A673 (cell line): ENCODE results near the gene TSGA10.
"Not testable (repeated sequence)": the region's sequence is repeated elsewhere in the genome, so short reads cannot be mapped to it uniquely, and the experiment has no call there.

Source experiments
- EZH2 ChIP-seq: fragments of 200-600 bp; sonication (generic); IDR thresholded peaks from 2 replicates; pipeline ENCODE4 v1.6.1; 2017; ENCODE audit warnings: borderline replicate concordance, low read depth, mild to moderate bottlenecking, mixed read lengths, antibody characterized with exemption, low read length; ENCODE audit not compliant: poor library complexity, severe bottlenecking
- TF ChIP-seq, protein P1 (sequence below): fragments of 300-800, 200-600 bp; sonication (generic); conservative IDR thresholded peaks from 2 replicates; pipeline ENCODE4 v1.5.1; 2017; ENCODE audit warnings: low read depth, mild to moderate bottlenecking, antibody characterized with exemption, low read length, moderate library complexity, mixed read lengths

GRCh38 chr2:99135044-99135556 lies 19.6 kb downstream of the TSGA10 start:
- TF ChIP-seq, protein P1, sequence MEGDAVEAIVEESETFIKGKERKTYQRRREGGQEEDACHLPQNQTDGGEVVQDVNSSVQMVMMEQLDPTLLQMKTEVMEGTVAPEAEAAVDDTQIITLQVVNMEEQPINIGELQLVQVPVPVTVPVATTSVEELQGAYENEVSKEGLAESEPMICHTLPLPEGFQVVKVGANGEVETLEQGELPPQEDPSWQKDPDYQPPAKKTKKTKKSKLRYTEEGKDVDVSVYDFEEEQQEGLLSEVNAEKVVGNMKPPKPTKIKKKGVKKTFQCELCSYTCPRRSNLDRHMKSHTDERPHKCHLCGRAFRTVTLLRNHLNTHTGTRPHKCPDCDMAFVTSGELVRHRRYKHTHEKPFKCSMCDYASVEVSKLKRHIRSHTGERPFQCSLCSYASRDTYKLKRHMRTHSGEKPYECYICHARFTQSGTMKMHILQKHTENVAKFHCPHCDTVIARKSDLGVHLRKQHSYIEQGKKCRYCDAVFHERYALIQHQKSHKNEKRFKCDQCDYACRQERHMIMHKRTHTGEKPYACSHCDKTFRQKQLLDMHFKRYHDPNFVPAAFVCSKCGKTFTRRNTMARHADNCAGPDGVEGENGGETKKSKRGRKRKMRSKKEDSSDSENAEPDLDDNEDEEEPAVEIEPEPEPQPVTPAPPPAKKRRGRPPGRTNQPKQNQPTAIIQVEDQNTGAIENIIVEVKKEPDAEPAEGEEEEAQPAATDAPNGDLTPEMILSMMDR: not testable (repeated sequence)
- TF ChIP-seq EZH2: not testable (repeated sequence)
